Body of pancreas (tissue), 4 donors: Measurements from ENCODE around the gene MAP3K5.

ENCODE experiments used
- POLR2A ChIP-seq, 3 donors: fragments of 450-650 bp; IDR thresholded peaks; one replicate each; pipeline ENCODE4 v1.6.1; 2016; ENCODE audit warnings: antibody characterized with exemption in 3 of 3, mild to moderate bottlenecking in 2 of 3
- TF ChIP-seq, protein P1 (sequence below), 7 experiments: fragments of 450-650 bp in 4 of 7; fragments of 200-600 bp in 3 of 7; sonication (generic) in 3 of 7; IDR thresholded peaks; one replicate each; pipeline ENCODE4 v1.5.1; 2016 to 2019; ENCODE audit warnings: antibody characterized with exemption in 7 of 7

DNA sequence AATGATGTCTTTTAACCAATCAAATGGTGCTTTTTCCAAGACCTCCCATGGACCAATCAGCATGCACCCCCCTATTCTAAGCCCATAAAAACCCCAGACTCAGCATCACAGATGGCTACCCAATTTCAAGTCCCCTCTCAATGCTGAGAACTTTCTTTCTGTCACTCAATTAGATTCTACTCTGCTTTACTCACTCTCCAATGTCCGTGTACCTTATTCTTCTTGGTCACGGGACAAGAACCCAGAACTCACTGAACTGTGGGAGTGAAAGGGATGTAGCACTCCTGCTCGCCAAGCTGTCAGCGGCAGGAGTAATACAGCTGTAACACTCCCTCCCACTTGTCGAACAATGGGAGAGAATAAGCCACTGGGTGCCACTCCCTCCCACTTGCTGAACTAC lies 221.2 kb downstream of the MAP3K5 start:
- TF ChIP-seq, protein P1, sequence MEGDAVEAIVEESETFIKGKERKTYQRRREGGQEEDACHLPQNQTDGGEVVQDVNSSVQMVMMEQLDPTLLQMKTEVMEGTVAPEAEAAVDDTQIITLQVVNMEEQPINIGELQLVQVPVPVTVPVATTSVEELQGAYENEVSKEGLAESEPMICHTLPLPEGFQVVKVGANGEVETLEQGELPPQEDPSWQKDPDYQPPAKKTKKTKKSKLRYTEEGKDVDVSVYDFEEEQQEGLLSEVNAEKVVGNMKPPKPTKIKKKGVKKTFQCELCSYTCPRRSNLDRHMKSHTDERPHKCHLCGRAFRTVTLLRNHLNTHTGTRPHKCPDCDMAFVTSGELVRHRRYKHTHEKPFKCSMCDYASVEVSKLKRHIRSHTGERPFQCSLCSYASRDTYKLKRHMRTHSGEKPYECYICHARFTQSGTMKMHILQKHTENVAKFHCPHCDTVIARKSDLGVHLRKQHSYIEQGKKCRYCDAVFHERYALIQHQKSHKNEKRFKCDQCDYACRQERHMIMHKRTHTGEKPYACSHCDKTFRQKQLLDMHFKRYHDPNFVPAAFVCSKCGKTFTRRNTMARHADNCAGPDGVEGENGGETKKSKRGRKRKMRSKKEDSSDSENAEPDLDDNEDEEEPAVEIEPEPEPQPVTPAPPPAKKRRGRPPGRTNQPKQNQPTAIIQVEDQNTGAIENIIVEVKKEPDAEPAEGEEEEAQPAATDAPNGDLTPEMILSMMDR (IDR thresholded peaks at IDR 0.05), result no peak
- TF ChIP-seq POLR2A (IDR thresholded peaks at IDR 0.05), result no peak
